Measurements from ENCODE around the gene PIK3AP1. TPM values are rescaled to one million over a fixed set of nuclear protein-coding genes. Genes with fewer than 3 reads are reported as not detected.

The PIK3AP1 gene
- total and polyA plus RNA-seq, 2 of the 13 experiments (the other 11 are each of a cell fraction or from before 2014, with no cell fraction given), result 3.6 to 13.8 TPM

DNA sequence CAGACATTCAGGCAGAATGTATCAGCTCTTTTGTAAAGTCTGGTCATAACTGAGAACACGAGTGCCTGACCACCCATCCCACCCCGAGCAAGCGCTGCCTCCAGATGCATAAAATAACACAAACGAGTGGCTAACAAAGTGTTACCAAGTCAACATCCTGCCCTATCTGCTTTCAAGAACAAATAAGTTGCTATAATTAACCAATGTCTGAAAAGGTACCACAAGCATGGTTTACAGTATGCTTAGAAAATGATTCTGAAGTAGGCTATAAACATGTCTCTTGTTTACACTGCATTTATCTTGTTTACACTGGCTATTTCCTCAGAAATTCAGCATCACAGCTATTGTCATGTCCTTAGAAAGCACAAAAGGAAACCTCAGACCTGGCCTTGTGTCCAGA, 49.5 kb downstream of the PIK3AP1 start (continued):
- TF ChIP-seq, protein P1, sequence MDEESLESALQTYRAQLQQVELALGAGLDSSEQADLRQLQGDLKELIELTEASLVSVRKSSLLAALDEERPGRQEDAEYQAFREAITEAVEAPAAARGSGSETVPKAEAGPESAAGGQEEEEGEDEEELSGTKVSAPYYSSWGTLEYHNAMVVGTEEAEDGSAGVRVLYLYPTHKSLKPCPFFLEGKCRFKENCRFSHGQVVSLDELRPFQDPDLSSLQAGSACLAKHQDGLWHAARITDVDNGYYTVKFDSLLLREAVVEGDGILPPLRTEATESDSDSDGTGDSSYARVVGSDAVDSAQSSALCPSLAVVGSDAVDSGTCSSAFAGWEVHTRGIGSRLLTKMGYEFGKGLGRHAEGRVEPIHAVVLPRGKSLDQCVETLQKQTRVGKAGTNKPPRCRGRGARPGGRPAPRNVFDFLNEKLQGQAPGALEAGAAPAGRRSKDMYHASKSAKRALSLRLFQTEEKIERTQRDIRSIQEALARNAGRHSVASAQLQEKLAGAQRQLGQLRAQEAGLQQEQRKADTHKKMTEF (CRISPR knock-in tag; IDR thresholded peaks at IDR 0.05), result peak; percentile 45; the same call in 1 of the 2 replicates
- no peak for TF ChIP-seq PHB2 (IDR thresholded peaks at IDR 0.05; ENCODE audit: partially characterized antibody)
- no peak for TF ChIP-seq ZNF724P (CRISPR knock-in tag; IDR thresholded peaks at IDR 0.05; ENCODE audit: borderline replicate concordance)
- TF ChIP-seq ZNF530 (CRISPR knock-in tag; IDR thresholded peaks at IDR 0.05; ENCODE audit: low read depth), result no peak
- peak; percentile 90 for TF ChIP-seq FOXK1 (CRISPR knock-in tag; IDR thresholded peaks at IDR 0.05; ENCODE audit: borderline replicate concordance, low read depth)
- TF ChIP-seq ZFP1 (CRISPR knock-in tag; IDR thresholded peaks at IDR 0.05), result no peak
- no peak for TF ChIP-seq ZNF292 (CRISPR knock-in tag; IDR thresholded peaks at IDR 0.05; ENCODE audit: borderline replicate concordance, low read depth)
- TF ChIP-seq SIX1 (CRISPR knock-in tag; IDR thresholded peaks at IDR 0.05; ENCODE audit: borderline replicate concordance), result peak; percentile 74; the same call in 1 of the 2 replicates
- TF ChIP-seq EP300 (IDR thresholded peaks at IDR 0.05; ENCODE audit: low read depth in 2 of 2, low read length in 2 of 2), result peak in 1 of 2 experiments; percentile 69; a peak in 2 of 4 replicates
- TF ChIP-seq EP300 (CRISPR knock-in tag; IDR thresholded peaks at IDR 0.05; ENCODE audit: borderline replicate concordance), result no peak; the same call in 1 of the 2 replicates
- TF ChIP-seq RBM39 (IDR thresholded peaks at IDR 0.05; ENCODE audit: low read depth, low read length, poor library complexity, severe bottlenecking), result no peak
- no peak for TF ChIP-seq XBP1 (CRISPR knock-in tag; IDR thresholded peaks at IDR 0.05)
- peak; percentile 75 for TF ChIP-seq NCOA2 (CRISPR knock-in tag; IDR thresholded peaks at IDR 0.05)
- TF ChIP-seq RFX1 (IDR thresholded peaks at IDR 0.05), result no peak
- TF ChIP-seq ZNF253 (CRISPR knock-in tag; IDR thresholded peaks at IDR 0.05; ENCODE audit: borderline replicate concordance), result no peak
- TF ChIP-seq PTBP1 (IDR thresholded peaks at IDR 0.05; ENCODE audit: low read depth, low read length, poor library complexity, severe bottlenecking), result no peak
- TF ChIP-seq, protein P2, sequence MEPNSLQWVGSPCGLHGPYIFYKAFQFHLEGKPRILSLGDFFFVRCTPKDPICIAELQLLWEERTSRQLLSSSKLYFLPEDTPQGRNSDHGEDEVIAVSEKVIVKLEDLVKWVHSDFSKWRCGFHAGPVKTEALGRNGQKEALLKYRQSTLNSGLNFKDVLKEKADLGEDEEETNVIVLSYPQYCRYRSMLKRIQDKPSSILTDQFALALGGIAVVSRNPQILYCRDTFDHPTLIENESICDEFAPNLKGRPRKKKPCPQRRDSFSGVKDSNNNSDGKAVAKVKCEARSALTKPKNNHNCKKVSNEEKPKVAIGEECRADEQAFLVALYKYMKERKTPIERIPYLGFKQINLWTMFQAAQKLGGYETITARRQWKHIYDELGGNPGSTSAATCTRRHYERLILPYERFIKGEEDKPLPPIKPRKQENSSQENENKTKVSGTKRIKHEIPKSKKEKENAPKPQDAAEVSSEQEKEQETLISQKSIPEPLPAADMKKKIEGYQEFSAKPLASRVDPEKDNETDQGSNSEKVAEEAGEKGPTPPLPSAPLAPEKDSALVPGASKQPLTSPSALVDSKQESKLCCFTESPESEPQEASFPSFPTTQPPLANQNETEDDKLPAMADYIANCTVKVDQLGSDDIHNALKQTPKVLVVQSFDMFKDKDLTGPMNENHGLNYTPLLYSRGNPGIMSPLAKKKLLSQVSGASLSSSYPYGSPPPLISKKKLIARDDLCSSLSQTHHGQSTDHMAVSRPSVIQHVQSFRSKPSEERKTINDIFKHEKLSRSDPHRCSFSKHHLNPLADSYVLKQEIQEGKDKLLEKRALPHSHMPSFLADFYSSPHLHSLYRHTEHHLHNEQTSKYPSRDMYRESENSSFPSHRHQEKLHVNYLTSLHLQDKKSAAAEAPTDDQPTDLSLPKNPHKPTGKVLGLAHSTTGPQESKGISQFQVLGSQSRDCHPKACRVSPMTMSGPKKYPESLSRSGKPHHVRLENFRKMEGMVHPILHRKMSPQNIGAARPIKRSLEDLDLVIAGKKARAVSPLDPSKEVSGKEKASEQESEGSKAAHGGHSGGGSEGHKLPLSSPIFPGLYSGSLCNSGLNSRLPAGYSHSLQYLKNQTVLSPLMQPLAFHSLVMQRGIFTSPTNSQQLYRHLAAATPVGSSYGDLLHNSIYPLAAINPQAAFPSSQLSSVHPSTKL (CRISPR knock-in tag; IDR thresholded peaks at IDR 0.05), result peak; percentile 88
- TF ChIP-seq, protein P3, sequence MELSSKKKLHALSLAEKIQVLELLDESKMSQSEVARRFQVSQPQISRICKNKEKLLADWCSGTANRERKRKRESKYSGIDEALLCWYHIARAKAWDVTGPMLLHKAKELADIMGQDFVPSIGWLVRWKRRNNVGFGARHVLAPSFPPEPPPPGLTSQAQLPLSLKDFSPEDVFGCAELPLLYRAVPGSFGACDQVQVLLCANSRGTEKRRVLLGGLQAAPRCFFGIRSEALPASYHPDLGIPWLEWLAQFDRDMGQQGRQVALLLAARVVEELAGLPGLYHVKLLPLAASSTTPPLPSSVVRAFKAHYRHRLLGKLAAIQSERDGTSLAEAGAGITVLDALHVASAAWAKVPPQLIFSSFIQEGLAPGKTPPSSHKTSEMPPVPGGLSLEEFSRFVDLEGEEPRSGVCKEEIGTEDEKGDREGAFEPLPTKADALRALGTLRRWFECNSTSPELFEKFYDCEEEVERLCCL (CRISPR knock-in tag; IDR thresholded peaks at IDR 0.05; ENCODE audit: borderline replicate concordance), result no peak
- no peak for TF ChIP-seq GZF1 (CRISPR knock-in tag; IDR thresholded peaks at IDR 0.05)
- TF ChIP-seq NCOA5 (CRISPR knock-in tag; IDR thresholded peaks at IDR 0.05), result no peak
- TF ChIP-seq SYNCRIP (IDR thresholded peaks at IDR 0.05; ENCODE audit: insufficient read depth, low read depth, low read length), result no peak
- no peak for TF ChIP-seq HOXA9 (CRISPR knock-in tag; IDR thresholded peaks at IDR 0.05; ENCODE audit: borderline replicate concordance)
- TF ChIP-seq PRMT3 (CRISPR knock-in tag; IDR thresholded peaks at IDR 0.05; ENCODE audit: borderline replicate concordance, low read depth), result no peak
